Left lung (tissue), 10 donors: Measurements from ENCODE around the gene ETFRF1. TPM values are rescaled to one million over a fixed set of nuclear protein-coding genes. Genes with fewer than 3 reads are reported as not detected.

Experiments used
- ATAC-seq: fragments of 200-7000 bp; cut with Tn5 transposase; one replicate; pipeline ENCODE4 v1.9.1; 2020; ENCODE audit warnings: moderate library complexity
- DNase-seq, 4 donors: peaks; one replicate each; pipeline ENCODE4 v3.0.0-alpha.2; 2013 to 2020
- H3K27ac ChIP-seq, 2 donors: fragments of 200-600 bp; sonication (generic) in 1 of 2; one replicate each; pipeline versions ENCODE4 v1.5.0 to v1.8.0; 2020 to 2021
- H3K27me3 ChIP-seq, 2 donors: fragments of 200-600 bp; sonication (generic) in 1 of 2; one replicate each; pipeline versions ENCODE4 v1.5.0 to v1.8.0; 2020 to 2021
- H3K36me3 ChIP-seq, 2 donors: fragments of 200-600 bp; sonication (generic) in 1 of 2; one replicate each; pipeline versions ENCODE4 v1.5.0 to v1.8.0; 2020 to 2021
- H3K4me1 ChIP-seq, 2 donors: fragments of 200-600 bp; one replicate each; pipeline ENCODE4 v1.8.0; 2021
- H3K4me3 ChIP-seq, 2 donors: fragments of 200-600 bp; sonication (generic) in 1 of 2; one replicate each; pipeline versions ENCODE4 v1.5.0 to v1.8.0; 2020 to 2021; ENCODE audit warnings: mild to moderate bottlenecking in 1 of 2
- H3K9me3 ChIP-seq, 2 donors: fragments of 200-600 bp; sonication (generic) in 1 of 2; one replicate each; pipeline versions ENCODE4 v1.5.0 to v1.8.0; 2020 to 2021
- CTCF ChIP-seq, 2 donors: fragments of 200-600 bp; sonication (generic) in 1 of 2; IDR thresholded peaks; one replicate each; pipeline versions ENCODE4 v1.5.0 to v1.8.0; 2021; ENCODE audit warnings: antibody characterized with exemption in 2 of 2
- intact Hi-C, 2 donors: fragments of 100-400 bp; cut with DNase I; formaldehyde crosslinking; loops; one replicate each; pipeline versions ENCODE4 v1.11.2 to v1.14.2; 2022
- polyA plus RNA-seq, 6 donors: library from polyadenylated mRNA; unstranded; fragments of 120-200 nt; gene quantifications; one replicate each; pipeline ENCODE4 v1.2.1, GENCODE V29; 2013; ENCODE audit not compliant: insufficient read length in 6 of 6
- total RNA-seq, 2 donors: library from RNA; stranded (reverse); fragmentation: NEBNext Ultra II Directional; extraction: Animal tissue kit (Norgen Biotek cat#: 25700); gene quantifications; one replicate each; pipeline ENCODE4 v1.2.1, GENCODE V29; 2021
- donor health status: DM: no; HTN: yes; CAD: no.
- donor health status: DM: no; HTN: no; CAD: no.

The ETFRF1 gene
- total and polyA plus RNA-seq, 8 donors = 17.1 to 27.0 (median 25.7) TPM

- Histone ChIP-seq H3K27me3 (no peaks in the 10 kb centered on the region), H3K27ac (peak overlapping the region; percentile 63 to 95), H3K4me1 (peaks cover 0 to 33% of the 10 kb centered on the region in 2 donors), H3K36me3 (no peaks in the 10 kb centered on the region), H3K4me3 (peak overlapping the region; percentile 78 to 88), H3K9me3 (no peaks in the 10 kb centered on the region)
- no peak for TF ChIP-seq CTCF (IDR thresholded peaks at IDR 0.05)
- DNase-seq = no peak
- intact Hi-C loops = no loop called here
- ATAC-seq = no peak
These were observed 56.7 kb downstream of the ETFRF1 start for GRCh38 chr12:25251769-25252168.

- H3K27me3 ChIP-seq = no peaks in the 10 kb centered on the region
- TF ChIP-seq CTCF (IDR thresholded peaks at IDR 0.05) = no peak
- intact Hi-C loops = no loop called here
- no peak overlapping the region for H3K27ac ChIP-seq
- no peak overlapping the region for H3K4me3 ChIP-seq
- no peak for DNase-seq
- no peak for ATAC-seq
- no peaks in the 10 kb centered on the region for H3K9me3 ChIP-seq
- no peaks in the 10 kb centered on the region for H3K36me3 ChIP-seq
- H3K4me1 ChIP-seq = peaks cover 0 to 24% of the 10 kb centered on the region in 2 donors
These were observed 57.9 kb downstream of the ETFRF1 start for GRCh38 chr12:25252946-25253345.

GRCh38 chr12:25253371-25254068 lies 58.5 kb downstream of the ETFRF1 start:
- intact Hi-C loops = no loop called here
- TF ChIP-seq CTCF (IDR thresholded peaks at IDR 0.05) = no peak
- ATAC-seq = no peak
- Histone ChIP-seq H3K36me3 (no peaks in the 10 kb centered on the region), H3K4me1 (peaks cover 0 to 20% of the 10 kb centered on the region in 2 donors), H3K4me3 (no peak overlapping the region), H3K9me3 (no peaks in the 10 kb centered on the region), H3K27ac (no peak overlapping the region), H3K27me3 (no peaks in the 10 kb centered on the region)
- DNase-seq = no peak

GRCh38 chr12:25254271-25254880 lies 59.3 kb downstream of the ETFRF1 start:
- Histone ChIP-seq H3K4me3 (no peak overlapping the region), H3K4me1 (peaks cover 0 to 11% of the 10 kb centered on the region in 2 donors), H3K27ac (no peak overlapping the region), H3K36me3 (no peaks in the 10 kb centered on the region), H3K9me3 (no peaks in the 10 kb centered on the region), H3K27me3 (no peaks in the 10 kb centered on the region)
- no peak for DNase-seq
- intact Hi-C loops = no loop called here
- no peak for TF ChIP-seq CTCF (IDR thresholded peaks at IDR 0.05)
- ATAC-seq = no peak

Other genes with a start within 250 kb of the ETFRF1 start
- gene BCAT1, start 246.1 kb upstream of the ETFRF1 start, total RNA-seq = 100 to 1,000 TPM in 1 of 2 donors, 10 to 100 TPM in 1; 74.7 to 131 TPM
- gene BCAT1, start 246.1 kb upstream of the ETFRF1 start, polyA plus RNA-seq = 10 to 100 TPM; 29.3 to 42.6 (median 35.3) TPM
- gene DNAI7, start 77 bp upstream of the ETFRF1 start, total RNA-seq = 1 to 10 TPM; 1.1 to 2.3 TPM
- 1 to 10 TPM; 3.2 to 8.1 (median 5.5) TPM for gene DNAI7, start 77 bp upstream of the ETFRF1 start, polyA plus RNA-seq
- 10 to 100 TPM; 29.0 to 30.4 TPM for gene KRAS, start 55.7 kb downstream of the ETFRF1 start, total RNA-seq
- 10 to 100 TPM; 28.6 to 33.2 (median 31.4) TPM for gene KRAS, start 55.7 kb downstream of the ETFRF1 start, polyA plus RNA-seq